ACHN (cell line): Measurements from ENCODE around the gene TPSB2.
"Not testable (repeated sequence)": the region's sequence is repeated elsewhere in the genome, so short reads cannot be mapped to it uniquely, and the experiment has no call there.

Experiments
- DNase-seq: peaks from one replicate; pipeline ENCODE4 v3.0.0-alpha.2; 2015
- in situ Hi-C: cut with HindIII; loops from 2 replicates; pipeline ENCODE4 v1.10.0; 2017; ENCODE audit warnings: low sequenced_read_pairs, low pct_ligation_motif_present, low pct_unique_long_range_greater_than_20kb

TPSB2 gene

GRCh38 chr16:1225728-1226311 is 4.2 kb downstream of the TPSB2 start:
- DNase-seq, in situ Hi-C loops: not testable (repeated sequence)

DNA sequence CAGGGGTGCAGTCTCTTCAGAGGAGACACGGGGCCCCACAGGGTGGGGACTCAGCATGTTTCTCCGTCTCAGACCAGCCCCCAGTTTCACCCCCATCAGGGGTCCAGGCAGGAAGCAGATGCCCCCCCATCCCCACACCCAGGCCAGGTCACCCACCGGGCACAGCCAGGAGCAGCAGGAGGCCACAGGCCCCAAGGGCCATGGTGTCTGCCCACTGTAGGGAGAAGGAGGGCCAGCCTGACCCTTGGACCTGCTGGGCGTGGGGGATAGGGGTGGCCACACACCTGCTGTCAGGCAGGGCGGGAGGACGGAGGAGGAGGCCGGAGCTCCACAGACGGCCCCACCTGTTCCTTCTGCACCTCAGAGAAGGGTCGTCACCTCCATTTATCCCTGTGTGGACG is 4.9 kb downstream of the TPSB2 start, which contains the start of gene TPSG1:
TPSG1 (minus strand) TSS at position 218 of the 401 bp plus-strand sequence; CDS start at position 202, 16 bp downstream.
- in situ Hi-C loops = no loop called here
- no peak for DNase-seq

DNA sequence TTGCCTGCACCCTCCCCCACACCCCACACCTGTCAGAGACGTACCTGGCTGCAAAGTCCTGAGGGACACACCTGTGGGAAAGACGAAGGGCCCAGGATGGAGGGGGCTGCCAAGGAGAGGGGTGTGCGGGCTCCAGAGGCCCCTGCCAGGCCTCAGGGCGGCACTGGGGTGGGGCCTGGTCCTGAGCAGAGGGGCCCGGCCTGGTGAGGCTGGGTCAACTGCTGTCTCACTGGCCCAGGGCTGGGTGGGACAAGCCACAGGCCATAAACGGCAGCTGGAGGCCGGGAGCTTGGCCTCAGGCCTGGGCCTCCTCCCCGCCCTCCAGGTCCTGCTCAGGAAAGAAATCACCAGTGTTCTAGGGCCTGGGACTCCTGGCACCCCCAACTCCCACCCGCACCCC is 5.4 kb downstream of the TPSB2 start:
- DNase-seq = no peak

GRCh38 chr16:1223355-1224214 is 6.4 kb downstream of the TPSB2 start:
- no peak for DNase-seq
- in situ Hi-C loops = no loop called here

More for the DNA sequence above, 5.4 kb downstream of the TPSB2 start:
- in situ Hi-C loops = no loop called here

DNA sequence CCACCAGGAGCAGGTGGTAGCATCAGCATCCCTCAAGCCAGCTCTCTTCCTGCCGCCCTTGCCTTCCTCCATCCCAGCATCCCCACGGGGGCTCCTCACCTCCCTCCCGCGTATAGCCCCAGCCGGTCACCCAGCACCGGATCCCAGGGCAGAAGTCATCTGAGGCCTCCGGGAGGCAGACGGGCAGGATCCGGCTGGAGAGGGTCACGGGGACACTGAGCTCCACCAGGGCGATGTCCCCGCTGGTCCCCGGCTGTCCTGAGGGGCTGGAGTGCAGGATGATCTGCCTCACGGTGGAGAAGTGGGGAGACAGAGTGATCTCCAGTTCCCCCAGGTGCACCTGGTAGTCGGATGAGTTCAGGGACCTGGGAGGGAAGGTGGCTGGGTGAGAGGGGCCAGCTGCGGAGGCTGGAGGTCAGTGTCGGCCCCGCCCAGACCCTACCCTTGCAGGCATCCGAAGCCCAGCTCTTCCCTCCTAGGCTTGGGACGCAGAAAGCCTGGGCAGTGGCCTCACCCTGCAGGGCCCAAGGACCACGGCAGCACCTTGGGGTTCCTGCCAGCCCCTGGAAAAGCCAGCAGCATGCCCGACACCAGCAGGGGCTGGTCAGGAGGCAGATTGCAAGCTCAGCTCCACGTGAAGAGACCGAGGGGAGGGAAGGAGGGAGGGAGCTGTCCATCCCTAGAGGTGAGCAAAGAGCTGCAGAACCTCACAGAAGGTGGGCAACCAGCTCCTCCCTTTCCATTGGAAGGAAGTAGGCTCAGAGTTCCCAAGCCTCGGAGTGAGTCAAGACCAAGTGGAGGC is 7.2 kb downstream of the TPSB2 start:
- DNase-seq = no peak
- in situ Hi-C loops = no loop called here

- peak; percentile 18 for DNase-seq
Measured at GRCh38 chr16:1221628-1222552, 8.1 kb downstream of the TPSB2 start.

GRCh38 chr16:1220841-1221627 is 8.9 kb downstream of the TPSB2 start:
- no peak for DNase-seq
- in situ Hi-C loops = no loop called here

More at GRCh38 chr16:1221628-1222552, 8.1 kb downstream of the TPSB2 start:
- in situ Hi-C loops = no loop called here

DNA sequence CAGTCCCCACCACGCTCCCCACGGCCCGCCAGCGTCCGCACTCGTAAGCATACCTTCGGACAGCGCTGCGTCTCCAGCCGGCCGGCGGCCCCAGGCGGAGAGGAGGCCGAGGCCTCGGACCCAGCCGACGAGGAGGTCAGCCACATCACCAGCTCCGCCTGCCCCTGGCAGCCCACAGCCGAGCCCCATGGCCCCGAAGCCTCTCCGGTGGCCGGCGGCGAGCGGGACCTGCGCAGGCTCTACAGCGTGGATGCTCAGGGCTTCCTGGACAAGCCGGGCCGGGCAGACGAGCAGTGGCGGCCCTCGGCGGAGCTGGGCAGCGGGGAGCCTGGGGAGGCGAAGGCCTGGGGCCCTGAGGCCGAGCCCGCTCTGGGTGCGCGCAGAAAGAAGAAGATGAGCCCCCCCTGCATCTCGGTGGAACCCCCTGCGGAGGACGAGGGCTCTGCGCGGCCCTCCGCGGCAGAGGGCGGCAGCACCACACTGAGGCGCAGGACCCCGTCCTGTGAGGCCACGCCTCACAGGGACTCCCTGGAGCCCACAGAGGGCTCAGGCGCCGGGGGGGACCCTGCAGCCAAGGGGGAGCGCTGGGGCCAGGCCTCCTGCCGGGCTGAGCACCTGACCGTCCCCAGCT is 9.8 kb downstream of the TPSB2 start:
- in situ Hi-C loops = no loop called here
- no peak for DNase-seq

DNA sequence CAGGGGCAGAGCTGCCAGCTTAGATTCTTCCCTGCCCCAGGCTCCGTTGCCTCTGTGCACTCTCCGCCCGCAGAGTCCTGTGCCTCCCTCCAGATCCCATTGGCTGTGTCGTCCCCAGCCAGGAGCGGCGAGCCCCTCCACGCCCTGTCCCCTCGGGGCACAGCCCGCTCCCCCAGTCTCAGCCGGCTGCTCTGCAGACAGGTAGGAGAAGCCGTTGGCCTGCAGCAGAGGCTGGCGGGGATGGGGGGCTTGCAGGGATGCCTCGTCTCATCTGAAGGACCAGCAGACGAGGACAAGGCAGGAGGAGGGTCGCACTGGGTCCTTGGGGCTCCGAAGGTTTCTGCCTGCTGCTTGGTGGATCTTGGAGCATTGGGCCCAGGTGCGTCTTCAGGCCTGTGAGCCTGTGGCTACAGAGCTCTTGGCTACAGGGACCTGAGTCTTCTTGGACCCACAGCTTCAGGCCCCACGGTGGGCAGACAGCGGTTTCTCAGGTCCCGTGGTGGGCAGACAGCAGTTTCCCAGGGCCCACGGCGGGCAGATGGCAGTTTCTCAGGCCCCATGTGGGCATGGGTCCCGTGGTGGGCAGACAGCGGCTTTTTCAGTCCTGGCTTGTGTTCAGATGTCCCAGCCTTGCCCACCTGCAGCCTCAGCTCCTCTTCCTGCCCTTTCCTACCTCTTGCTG is 10.9 kb downstream of the TPSB2 start:
- no peak for DNase-seq
- in situ Hi-C loops = no loop called here

DNA sequence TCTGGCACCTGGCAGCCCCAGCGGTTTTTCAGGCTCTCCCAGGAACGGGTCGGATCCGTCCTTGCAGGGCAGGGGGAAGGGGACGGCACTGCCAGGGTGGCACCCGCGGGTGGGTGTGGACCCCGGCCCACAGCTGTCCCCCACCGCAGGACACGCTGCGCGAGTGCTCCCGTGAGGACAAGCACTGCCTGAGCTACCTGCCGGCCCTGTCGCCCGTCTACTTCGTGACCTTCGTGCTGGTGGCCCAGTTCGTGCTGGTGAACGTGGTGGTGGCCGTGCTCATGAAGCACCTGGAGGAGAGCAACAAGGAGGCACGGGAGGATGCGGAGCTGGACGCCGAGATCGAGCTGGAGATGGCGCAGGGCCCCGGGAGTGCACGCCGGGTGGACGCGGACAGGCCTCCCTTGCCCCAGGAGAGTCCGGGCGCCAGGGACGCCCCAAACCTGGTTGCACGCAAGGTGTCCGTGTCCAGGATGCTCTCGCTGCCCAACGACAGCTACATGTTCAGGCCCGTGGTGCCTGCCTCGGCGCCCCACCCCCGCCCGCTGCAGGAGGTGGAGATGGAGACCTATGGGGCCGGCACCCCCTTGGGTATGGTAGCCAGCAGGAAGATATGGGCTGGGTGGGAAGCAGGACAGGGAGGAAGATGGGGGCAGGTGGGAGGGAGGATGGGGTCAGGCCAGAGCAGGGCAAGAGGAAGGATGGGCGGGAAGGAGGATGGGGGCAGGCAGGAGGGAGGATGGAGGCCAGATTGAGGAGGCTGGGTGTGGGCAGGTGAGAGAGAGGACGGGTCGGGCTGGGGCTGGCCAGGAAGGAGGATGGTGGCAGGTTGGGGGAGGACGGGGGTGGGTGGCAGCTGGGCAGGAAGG is 11.7 kb downstream of the TPSB2 start:
- in situ Hi-C loops = no loop called here
- DNase-seq = no peak

DNA sequence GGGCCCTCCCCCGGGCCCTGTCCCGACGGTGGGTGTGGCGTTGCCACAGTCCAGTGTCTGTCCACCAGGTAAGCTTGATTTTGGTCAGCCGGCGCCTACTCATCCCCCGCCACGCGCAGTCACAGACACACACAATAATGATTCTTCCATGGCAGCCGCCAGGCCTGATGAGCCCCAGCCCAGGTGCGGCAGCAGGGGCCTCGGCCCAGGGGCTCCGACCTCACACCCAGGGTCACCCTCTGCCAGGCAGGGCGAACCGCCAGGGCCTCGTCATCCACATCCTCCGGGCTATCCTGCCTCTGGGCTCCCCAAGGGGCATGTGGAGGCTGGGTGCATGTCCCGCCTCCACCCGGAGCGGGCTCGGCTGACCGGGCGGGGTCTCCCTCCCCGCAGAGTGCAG is 12.5 kb downstream of the TPSB2 start:
- in situ Hi-C loops = no loop called here

GRCh38 chr16:1216681-1217400 is 13.1 kb downstream of the TPSB2 start:
- DNase-seq = no peak
- in situ Hi-C loops = no loop called here

More for the DNA sequence above, 12.5 kb downstream of the TPSB2 start:
- no peak for DNase-seq

GRCh38 chr16:1216296-1216619 is 13.7 kb downstream of the TPSB2 start:
- in situ Hi-C loops = no loop called here
- DNase-seq = no peak

GRCh38 chr16:1215574-1216295 is 14.2 kb downstream of the TPSB2 start:
- in situ Hi-C loops = no loop called here
- no peak for DNase-seq

DNA sequence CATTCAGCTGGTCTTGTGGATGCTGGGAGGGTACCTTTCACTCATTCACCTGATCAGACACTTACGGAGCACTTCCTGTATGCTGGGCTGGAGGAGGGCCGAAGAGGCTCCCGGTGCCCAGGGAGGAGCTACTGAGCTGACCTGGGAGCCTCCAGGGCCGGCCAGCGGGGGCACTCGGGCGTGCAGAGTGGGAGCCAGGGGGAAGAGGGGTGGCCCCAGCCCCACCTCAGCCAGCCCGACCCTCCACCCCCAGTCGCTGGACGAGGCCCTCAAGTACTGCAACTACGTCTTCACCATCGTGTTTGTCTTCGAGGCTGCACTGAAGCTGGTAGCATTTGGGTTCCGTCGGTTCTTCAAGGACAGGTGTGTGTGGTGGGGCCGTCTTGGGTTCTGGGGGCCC is 15.3 kb downstream of the TPSB2 start:
- in situ Hi-C loops = no loop called here

More for the DNA sequence above, 15.3 kb downstream of the TPSB2 start:
- no peak for DNase-seq
